K562 treated with DMSO at 1 percent for 48 hours (cell line): ENCODE measurements around the gene PPM1K. TPM values are rescaled to one million over a fixed set of nuclear protein-coding genes. Genes with fewer than 3 reads are reported as not detected.

Experiments
- total RNA-seq: library from RNA; unstranded; fragments of 300-600 nt; gene quantifications from 2 replicates; pipeline ENCODE4 v1.2.3, GENCODE V29; 2022; ENCODE audit warnings: low replicate concordance; ENCODE audit errors: extremely low read depth

Gene PPM1K
- total RNA-seq: not detected in 2 replicates

DNA sequence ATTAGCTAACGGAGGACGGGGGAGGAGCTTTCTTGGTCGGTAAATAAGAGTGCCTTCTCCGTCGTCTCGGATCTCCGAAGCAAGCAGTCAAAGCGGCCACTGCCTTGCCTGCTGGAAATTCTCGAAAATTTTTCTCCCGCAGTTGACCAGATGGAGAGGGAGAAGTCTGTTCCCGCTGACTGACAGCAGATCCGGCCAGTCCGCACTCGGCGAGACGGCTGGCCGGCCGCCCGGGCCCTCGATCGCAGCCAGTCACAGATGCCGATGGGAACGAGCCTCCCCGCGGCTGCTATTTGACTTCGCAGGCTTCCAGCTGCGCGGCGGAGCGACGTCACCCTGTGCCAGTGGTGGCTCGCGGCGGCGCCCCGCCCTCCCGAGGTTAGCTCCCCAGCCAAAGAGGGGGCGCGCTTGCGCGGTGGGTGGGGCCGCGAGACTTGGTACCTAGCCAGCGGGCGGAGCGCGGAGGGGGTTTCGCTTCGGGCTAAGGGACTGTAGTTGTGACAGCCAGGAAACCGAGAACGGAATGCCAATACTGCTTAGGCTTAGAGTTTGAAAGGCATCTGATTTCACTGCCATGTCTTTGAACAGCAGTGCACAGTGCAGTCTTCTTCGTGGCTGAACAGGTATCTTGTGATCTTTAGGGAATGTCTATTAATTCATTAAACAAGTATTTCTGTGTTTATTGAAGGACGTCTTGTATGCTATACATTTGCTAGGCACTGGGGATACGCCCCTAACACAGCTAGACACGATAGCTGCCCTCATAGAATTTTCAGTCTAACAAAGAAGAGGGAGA lies at the start of gene PPM1K:
Gene PPM1K, minus strand, starts transcription at position 123 of the 796 bp plus-strand sequence. CDS start 5,978 bp downstream, outside the sequence.

Other genes starting within 250 kb of the PPM1K start
- gene ABCG2, start 125.9 kb downstream of the PPM1K start, total RNA-seq: not detected in 2 replicates
- not detected in 2 replicates for gene HERC6, start 94.3 kb upstream of the PPM1K start, total RNA-seq
- gene HERC5, start 172.6 kb upstream of the PPM1K start, total RNA-seq: not detected in 2 replicates
- gene PYURF, start 239.2 kb upstream of the PPM1K start, total RNA-seq: not detected in 2 replicates